HG03095 (cell line): ENCODE results near the gene PPM1B.
"Not testable (repeated sequence)": the region's sequence is repeated elsewhere in the genome, so short reads cannot be mapped to it uniquely, and the experiment has no call there.

Experiments
- ATAC-seq: cut with Tn5 transposase; IDR thresholded peaks from one replicate; pipeline ENCODE4 v1.9.1; 2021; ENCODE audit warnings: moderate library complexity; ENCODE audit not compliant: unreplicated experiment

The PPM1B gene

GRCh38 chr2:44155666-44156446, 12.8 kb upstream of the PPM1B start:
- ATAC-seq = no peak

- no peak for ATAC-seq
Measured at GRCh38 chr2:44163777-44164176, 4.9 kb upstream of the PPM1B start.

- ATAC-seq = no peak
Measured at GRCh38 chr2:44164617-44165016, 4.1 kb upstream of the PPM1B start.

GRCh38 chr2:44166096-44166495, 2.6 kb upstream of the PPM1B start:
- ATAC-seq = no peak

GRCh38 chr2:44167311-44167907, 1.3 kb upstream of the PPM1B start:
- ATAC-seq = no peak

- ATAC-seq = peak; percentile 79
Measured at GRCh38 chr2:44167908-44168680, 581 bp upstream of the PPM1B start.

GRCh38 chr2:44169155-44169898, 652 bp downstream of the PPM1B start:
- peak; percentile 15 for ATAC-seq

GRCh38 chr2:44170311-44170717, 1.6 kb downstream of the PPM1B start:
- ATAC-seq = no peak

- ATAC-seq = no peak
Measured at GRCh38 chr2:44171018-44171417, 2.3 kb downstream of the PPM1B start.

GRCh38 chr2:44171442-44171841, 2.8 kb downstream of the PPM1B start:
- ATAC-seq = not testable (repeated sequence)

- no peak for ATAC-seq
Measured at GRCh38 chr2:44172576-44172975, 3.9 kb downstream of the PPM1B start.

- no peak for ATAC-seq
Measured at GRCh38 chr2:44178950-44179349, 10.3 kb downstream of the PPM1B start.

GRCh38 chr2:44181648-44182047, 13.0 kb downstream of the PPM1B start:
- ATAC-seq = no peak

- ATAC-seq = no peak
Measured at GRCh38 chr2:44184106-44184505, 15.4 kb downstream of the PPM1B start.

GRCh38 chr2:44186810-44187209, 18.1 kb downstream of the PPM1B start:
- ATAC-seq = no peak

GRCh38 chr2:44187251-44187650, 18.6 kb downstream of the PPM1B start:
- ATAC-seq = no peak

- no peak for ATAC-seq
Measured at GRCh38 chr2:44188696-44189095, 20.0 kb downstream of the PPM1B start.

- no peak for ATAC-seq
Measured at GRCh38 chr2:44189104-44189503, 20.4 kb downstream of the PPM1B start.

- no peak for ATAC-seq
Measured at GRCh38 chr2:44190526-44190925, 21.9 kb downstream of the PPM1B start.

- peak; percentile 86 for ATAC-seq
Measured at GRCh38 chr2:44191739-44192138, 23.1 kb downstream of the PPM1B start.

GRCh38 chr2:44192646-44193045, 24.0 kb downstream of the PPM1B start:
- no peak for ATAC-seq
